Stimulated activated CD4-positive, alpha-beta T cell treated with anti-CD3 and anti-CD28 coated beads, Interleukin-4, amount 100 ng/mL, for 1 hour (primary cell): ENCODE results near the gene CUTA.
"Not testable (repeated sequence)": the region's sequence is repeated elsewhere in the genome, so short reads cannot be mapped to it uniquely, and the experiment has no call there.

Experiments used
- DNase-seq: peaks from one replicate; pipeline ENCODE4 v3.0.0-alpha.2; 2020

Gene CUTA

DNA sequence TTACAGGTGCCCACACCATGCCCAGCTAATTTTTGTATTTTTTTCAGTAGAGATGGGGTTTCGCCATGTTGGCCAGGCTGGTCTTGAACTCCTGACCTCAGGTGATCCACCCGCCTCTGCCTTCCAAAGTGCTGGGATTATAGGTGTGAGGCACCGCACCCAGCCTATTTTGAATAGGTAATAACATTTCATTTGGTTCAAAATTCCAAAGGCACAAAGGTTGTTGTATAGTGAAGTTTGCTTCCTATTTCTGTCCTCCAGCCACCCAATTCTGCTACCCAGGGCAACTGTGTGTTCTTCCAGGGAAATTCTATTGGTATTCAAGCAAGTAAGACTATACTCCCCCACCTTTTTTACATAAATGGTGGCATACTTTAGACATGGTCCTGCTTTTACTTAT lies 19.3 kb downstream of the CUTA start:
- DNase-seq: not testable (repeated sequence)

- DNase-seq: no peak
These were observed 20.4 kb downstream of the CUTA start for GRCh38 chr6:33397541-33397940.

GRCh38 chr6:33392979-33393378 lies 24.9 kb downstream of the CUTA start:
- no peak for DNase-seq

GRCh38 chr6:33392595-33392948 lies 25.3 kb downstream of the CUTA start:
- no peak for DNase-seq

- peak; percentile 18 for DNase-seq
These were observed 25.8 kb downstream of the CUTA start for GRCh38 chr6:33391922-33392594.

- DNase-seq: peak; percentile 97
These were observed 26.5 kb downstream of the CUTA start, which contains the start of gene KIFC1 for GRCh38 chr6:33391278-33391921. Gene KIFC1 (plus strand): TSS chr6:33391823. CDS start chr6:33391986, 163 bp downstream.

- DNase-seq: no peak
These were observed 27.1 kb downstream of the CUTA start for GRCh38 chr6:33390767-33391277.

DNA sequence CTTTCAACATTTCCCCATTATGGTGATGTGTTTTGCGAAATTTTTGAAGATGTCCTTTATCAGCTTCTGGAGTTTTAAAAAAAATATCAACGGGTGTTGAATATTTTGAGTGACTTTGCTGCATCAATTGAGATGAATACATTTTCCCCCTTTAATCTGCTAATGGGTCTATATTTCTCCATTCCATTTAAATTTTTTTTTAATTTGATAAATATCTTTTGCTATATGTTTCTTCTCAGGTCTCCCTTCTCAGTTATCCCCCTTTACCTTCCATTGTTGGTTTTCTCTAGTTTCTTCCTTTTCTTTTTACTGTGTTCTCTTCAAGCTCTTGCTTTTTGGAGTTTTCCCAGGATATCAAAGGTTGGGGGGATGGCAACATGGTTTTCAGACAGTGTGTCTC lies 27.7 kb downstream of the CUTA start:
- no peak for DNase-seq

DNA sequence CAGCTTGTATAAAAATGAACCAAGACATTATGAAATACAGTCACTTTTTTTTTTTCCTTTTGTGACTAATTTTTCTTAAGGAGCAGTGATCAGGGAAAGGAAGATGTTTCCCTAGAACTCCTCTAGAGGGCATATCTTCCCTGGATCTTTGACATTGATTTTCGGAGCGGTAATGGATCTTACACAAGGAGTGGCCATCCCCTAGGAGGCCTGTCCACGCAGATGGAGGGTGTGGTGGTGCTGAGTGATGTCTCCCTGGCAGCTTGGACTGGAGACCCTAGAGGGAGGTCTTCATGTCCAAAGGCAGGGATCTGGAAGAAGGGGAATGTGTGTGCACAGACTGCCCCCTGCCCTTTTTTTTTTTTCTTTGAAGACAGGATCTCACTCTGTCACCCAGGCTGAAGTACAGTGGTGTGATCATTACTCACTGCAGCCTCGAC lies 33.3 kb downstream of the CUTA start:
- no peak for DNase-seq

GRCh38 chr6:33383427-33384185 lies 34.3 kb downstream of the CUTA start:
- no peak for DNase-seq

- DNase-seq: no peak
These were observed 37.5 kb downstream of the CUTA start for GRCh38 chr6:33380272-33380981.

DNA sequence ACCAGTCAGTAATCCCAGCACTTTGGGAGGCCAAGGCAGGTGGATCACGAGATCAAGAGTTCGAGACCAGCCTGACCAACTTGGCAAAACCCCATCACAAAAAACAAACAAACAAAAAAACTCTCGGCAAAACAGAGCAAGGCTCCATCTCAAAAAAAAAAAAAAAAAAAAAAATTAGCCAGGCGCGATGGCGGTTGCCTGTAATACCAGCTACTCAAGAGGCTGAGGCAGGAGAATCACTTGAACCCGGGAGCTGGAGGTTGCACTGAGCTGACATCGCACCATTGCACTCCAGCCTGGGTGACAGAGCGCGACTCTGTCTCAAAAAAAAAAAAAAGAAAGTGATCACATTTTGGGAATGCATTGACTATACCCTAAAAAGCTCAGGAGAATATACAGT lies 38.7 kb downstream of the CUTA start:
- DNase-seq: not testable (repeated sequence)

DNA sequence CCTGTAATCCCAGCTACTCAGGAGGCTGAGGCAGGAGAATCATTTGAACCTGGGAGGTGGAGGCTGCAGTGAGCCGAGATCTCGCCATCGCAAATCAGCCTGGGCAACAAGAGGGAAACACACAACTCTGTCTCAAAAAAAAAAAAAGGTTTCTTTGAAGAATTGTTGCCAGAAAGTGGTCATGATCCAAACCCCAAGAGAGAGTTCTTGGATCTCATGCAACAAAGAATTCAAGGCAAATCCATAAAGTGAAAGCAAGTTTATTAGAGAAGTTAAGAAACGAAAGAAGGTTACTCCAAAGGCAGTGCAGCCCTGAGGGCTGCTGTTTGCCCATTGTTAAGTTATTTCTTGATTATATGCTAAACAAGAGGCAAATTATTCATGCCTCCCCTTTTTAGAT lies 40.7 kb downstream of the CUTA start:
- no peak for DNase-seq

DNA sequence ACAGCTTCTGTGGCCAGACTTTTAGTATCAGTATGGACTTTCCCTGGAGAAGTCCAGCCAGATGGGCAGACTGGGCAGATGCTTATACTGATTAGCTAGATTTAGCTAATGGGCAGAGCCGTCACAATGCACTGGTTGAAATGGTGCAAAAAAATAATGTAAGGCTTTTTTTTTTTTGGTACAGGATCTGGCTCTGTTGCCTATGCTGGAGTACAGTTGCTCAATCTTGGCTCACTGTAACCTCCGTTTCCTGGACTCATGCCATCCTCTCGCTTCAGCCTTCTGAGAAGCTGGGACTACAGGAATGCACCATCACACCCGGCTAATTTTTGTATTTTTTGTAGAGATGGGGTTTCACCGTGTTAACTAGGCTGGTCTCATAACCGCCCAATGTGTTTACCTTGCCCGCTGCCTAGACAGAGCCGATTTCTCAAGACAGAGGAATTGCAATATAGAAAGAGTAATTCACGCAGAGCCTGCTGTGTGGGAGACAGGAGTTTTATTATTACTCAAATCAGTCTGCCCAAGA lies 42.7 kb downstream of the CUTA start:
- no peak for DNase-seq

DNA sequence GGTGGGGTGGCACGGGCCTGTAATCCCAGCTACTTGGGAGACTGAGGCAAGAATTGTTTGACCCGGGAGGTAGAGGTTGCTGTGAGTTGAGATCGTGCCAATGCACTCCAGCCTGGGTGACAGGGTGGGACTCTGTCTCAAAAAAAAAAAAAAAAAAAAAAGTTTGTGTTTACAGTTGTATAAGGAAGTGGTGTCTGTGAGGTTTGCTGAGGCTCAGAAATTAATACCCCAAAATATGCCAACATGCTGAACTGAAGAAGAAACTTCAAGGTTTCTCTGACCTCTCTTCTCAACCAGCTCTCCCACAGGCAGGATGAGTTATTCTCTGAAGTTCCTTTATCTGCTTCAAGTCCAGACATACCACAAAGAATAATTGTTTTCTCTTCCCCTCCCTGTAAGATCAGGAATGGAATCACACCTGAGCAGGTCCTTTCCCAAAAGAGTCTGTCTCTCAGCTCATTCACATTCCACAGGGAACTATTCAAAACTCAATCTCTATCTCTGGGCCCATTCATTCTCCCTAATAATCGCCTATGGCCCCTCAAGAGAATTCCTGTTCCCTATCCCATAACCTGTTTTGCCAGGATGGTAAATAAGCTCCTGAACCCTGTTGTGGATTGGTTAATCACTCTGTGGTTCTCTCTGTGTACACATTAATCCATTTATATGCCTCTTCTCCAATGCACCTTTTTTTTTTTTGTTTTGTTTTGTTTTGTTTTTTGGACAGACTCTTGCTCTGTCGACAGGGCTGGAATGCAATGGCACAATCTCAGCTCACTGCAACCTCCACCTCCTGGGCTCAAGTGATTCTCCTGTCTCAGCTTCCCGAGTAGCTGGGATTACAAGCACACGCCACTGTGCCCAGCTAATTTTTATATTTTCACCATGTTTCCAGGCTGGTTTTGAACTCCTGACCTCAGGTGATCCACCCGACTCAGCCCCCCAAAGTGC lies 43.7 kb downstream of the CUTA start:
- no peak for DNase-seq

DNA sequence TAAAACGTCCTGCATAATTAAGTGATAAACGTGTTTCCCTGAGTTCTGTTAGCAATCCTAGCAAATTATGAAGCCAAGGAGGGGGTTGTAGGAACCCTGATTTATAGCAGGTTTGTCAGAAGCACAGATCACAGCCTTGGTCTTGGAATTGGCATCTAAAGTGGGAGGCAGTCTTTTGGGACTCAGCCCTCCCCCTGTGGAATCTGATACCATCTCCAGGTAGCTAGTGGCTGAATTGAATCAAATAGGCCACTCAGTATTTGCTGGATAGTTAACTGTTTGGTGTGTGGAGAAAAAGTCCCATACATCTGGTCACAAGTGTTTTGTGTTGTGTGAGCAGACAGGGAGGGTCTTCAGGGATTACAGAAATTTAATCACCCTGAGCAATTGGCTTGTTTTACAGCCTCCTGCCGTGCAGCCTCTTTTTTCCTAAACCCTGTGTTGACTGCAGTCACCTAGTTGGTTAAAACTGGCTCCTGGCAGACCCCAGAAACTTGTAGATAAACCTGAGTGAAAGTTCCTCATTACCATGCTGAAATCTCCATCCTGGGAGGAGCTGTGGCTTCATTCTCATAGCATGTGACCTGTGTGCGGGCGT lies 45.3 kb downstream of the CUTA start:
- no peak for DNase-seq

GRCh38 chr6:33371901-33372300 lies 46.0 kb downstream of the CUTA start:
- DNase-seq: not testable (repeated sequence)

- not testable (repeated sequence) for DNase-seq
These were observed 50.2 kb downstream of the CUTA start for GRCh38 chr6:33367715-33368025.

GRCh38 chr6:33367009-33367714 lies 50.7 kb downstream of the CUTA start:
- no peak for DNase-seq
